CD4-positive, CD25-positive, alpha-beta regulatory T cell (primary cell): ENCODE data around the gene KLF1. TPM values are rescaled to one million over a fixed set of nuclear protein-coding genes. Genes with fewer than 3 reads are reported as not detected.
"Not testable (repeated sequence)": the region's sequence is repeated elsewhere in the genome, so short reads cannot be mapped to it uniquely, and the experiment has no call there.

Source experiments
- ATAC-seq, 2 donors: fragments of 150-1000 bp; cut with Tn5 transposase; one replicate each; pipeline ENCODE4 v1.10.0; 2021; ENCODE audit warnings: low read depth in 2 of 2, moderate number of reproducible peaks in 2 of 2, moderate library complexity in 1 of 2
- DNase-seq, 3 donors: peaks; one replicate each; pipeline versions ENCODE4 v3.0.0 to v3.0.0-alpha.2; 2012 to 2022; ENCODE audit warnings: mixed read lengths in 1 of 3
- H3K27ac ChIP-seq: one replicate; pipeline ENCODE4 v1.7.0; 2013; ENCODE audit warnings: mild to moderate bottlenecking, low read length; ENCODE audit not compliant: insufficient read depth, poor library complexity, severe bottlenecking
- H3K27me3 ChIP-seq: one replicate; pipeline ENCODE4 v1.7.0; 2013; ENCODE audit warnings: low read length; ENCODE audit not compliant: control insufficient read depth, insufficient read depth
- H3K36me3 ChIP-seq: one replicate; pipeline ENCODE4 v1.7.0; 2013; ENCODE audit warnings: mild to moderate bottlenecking, low read length, moderate library complexity; ENCODE audit not compliant: control insufficient read depth, insufficient read depth
- H3K4me1 ChIP-seq: 2 replicates; pipeline ENCODE4 v1.7.0; 2013; ENCODE audit warnings: mild to moderate bottlenecking, low read length; ENCODE audit not compliant: insufficient read depth, control insufficient read depth, poor library complexity, severe bottlenecking
- H3K4me3 ChIP-seq: one replicate; pipeline ENCODE4 v1.7.0; 2013; ENCODE audit warnings: low read depth, mild to moderate bottlenecking, low read length, moderate library complexity
- H3K9me3 ChIP-seq, 2 experiments: 1 replicate in 1 of 2; 2 replicates in 1 of 2; pipeline ENCODE4 v1.7.0; 2013; ENCODE audit warnings: low read length in 2 of 2, mild to moderate bottlenecking in 1 of 2, moderate library complexity in 1 of 2; ENCODE audit not compliant: control insufficient read depth in 2 of 2
- H3K27ac Mint-ChIP-seq, 3 donors: one replicate each; pipeline ENCODE4 v1.8.0; 2020 to 2022; ENCODE audit warnings: mild to moderate bottlenecking in 3 of 3, mixed read lengths in 3 of 3, moderate library complexity in 2 of 3
- H3K27me3 Mint-ChIP-seq: one replicate; pipeline ENCODE4 v1.8.0; 2022; ENCODE audit warnings: mild to moderate bottlenecking, mixed read lengths
- H3K36me3 Mint-ChIP-seq: one replicate; pipeline ENCODE4 v1.8.0; 2020; ENCODE audit warnings: mixed read lengths
- H3K4me1 Mint-ChIP-seq, 4 donors: one replicate each; pipeline ENCODE4 v1.8.0; 2020 to 2022; ENCODE audit warnings: mixed read lengths in 4 of 4, mild to moderate bottlenecking in 1 of 4
- H3K4me3 Mint-ChIP-seq, 4 donors: one replicate each; pipeline ENCODE4 v1.8.0; 2020 to 2022; ENCODE audit warnings: mild to moderate bottlenecking in 4 of 4, mixed read lengths in 4 of 4, moderate library complexity in 3 of 4
- H3K9me3 Mint-ChIP-seq, 7 donors: one replicate each; pipeline ENCODE4 v1.8.0; 2020 to 2022; ENCODE audit warnings: mixed read lengths in 7 of 7, mild to moderate bottlenecking in 3 of 7, moderate library complexity in 2 of 7
- polyA plus RNA-seq, 4 donors: library from polyadenylated mRNA; unstranded; fragments of 300-500 nt; fragmentation: Illumina TruSeq; gene quantifications; one replicate each; pipeline ENCODE4 v1.2.3, GENCODE V29; 2021
- total RNA-seq: library from RNA; stranded (reverse); gene quantifications from one replicate; pipeline ENCODE4 v1.2.3, GENCODE V29; 2022

KLF1 gene
- total and polyA plus RNA-seq, 5 donors from 2014 or later: 0.23 TPM; not detected in 4

DNA sequence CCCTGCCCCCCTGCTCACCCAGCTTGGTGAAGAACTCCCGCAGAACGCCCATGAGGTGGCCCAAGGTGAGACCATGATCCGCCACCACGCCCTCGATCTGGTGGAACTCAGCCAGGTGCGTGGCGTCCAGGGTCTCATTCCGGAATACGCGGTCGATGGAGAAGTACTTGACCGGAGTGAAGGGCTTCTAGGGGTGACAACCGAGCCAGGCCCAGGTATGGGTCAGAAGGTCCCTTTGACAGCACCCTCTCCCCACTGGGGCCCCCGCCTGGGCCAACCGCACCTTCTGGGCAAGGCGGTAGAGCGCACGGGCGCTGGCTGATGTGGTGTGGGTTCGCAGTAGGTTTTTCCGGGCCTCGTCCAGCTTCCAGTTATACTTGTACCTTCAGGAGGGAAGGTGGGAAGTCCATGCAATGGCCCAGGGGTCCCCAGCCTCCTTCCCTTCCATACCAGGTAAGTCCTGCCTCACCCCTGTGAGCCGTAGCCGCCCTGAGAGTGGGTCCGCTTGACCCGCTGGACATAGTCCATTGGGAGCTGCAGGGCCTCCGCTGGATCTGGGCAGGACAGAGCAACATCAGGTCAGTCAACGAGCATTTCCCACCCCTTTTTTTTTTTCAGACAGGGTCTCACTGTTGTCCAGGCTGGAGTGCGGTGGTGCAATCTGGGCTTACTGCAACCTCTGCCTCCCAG, 37.8 kb upstream of the KLF1 start:
- peaks cover 56% of the 10 kb centered on the region for H3K36me3 ChIP-seq
- H3K27me3 ChIP-seq: no peaks in the 10 kb centered on the region
- Mint-ChIP-seq H3K27ac (no peak overlapping the region), H3K4me3 (peak overlapping the region in 1 of 4 donors; percentile 29), H3K9me3 (no peaks in the 10 kb centered on the region), H3K36me3 (peaks cover 26% of the 10 kb centered on the region), H3K27me3 (no peaks in the 10 kb centered on the region), H3K4me1 (peaks cover 0 to 12% (median 7%) of the 10 kb centered on the region in 4 donors)
- no peak overlapping the region for H3K4me3 ChIP-seq
- ATAC-seq (no peak), DNase-seq (no peak)
- H3K4me1 ChIP-seq: no peaks in the 10 kb centered on the region
- no peaks in the 10 kb centered on the region for H3K9me3 ChIP-seq
- no peak overlapping the region for H3K27ac ChIP-seq

DNA sequence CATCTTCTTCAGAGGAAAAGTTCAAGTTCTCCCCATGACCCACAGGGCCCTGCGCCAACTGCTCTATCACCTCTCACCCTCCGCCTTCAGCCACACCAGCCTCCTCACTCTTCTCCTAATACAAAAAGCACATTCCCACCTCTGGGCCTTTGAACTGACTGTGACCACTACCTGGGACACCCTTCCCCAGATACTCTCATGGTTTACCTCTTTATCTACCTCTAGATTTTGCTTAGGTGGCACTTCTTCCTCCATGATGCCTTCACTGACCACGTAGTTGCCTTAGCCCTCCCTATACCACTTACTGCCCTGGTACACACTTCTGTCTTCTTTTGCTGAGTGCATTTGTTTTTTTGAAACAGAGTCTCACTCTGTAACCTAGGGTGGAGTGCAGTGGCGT, 36.0 kb upstream of the KLF1 start:
- no peak overlapping the region for H3K4me3 ChIP-seq
- peak overlapping the region in 1 of 4 donors; percentile 77 for H3K4me3 Mint-ChIP-seq
- no peaks in the 10 kb centered on the region for H3K27me3 ChIP-seq
- H3K36me3 ChIP-seq: peaks cover 40% of the 10 kb centered on the region
- DNase-seq (no peak), ATAC-seq (no peak)
- no peaks in the 10 kb centered on the region for H3K9me3 Mint-ChIP-seq
- peaks cover 10% of the 10 kb centered on the region for H3K4me1 ChIP-seq
- H3K27ac ChIP-seq: no peak overlapping the region
- peaks cover 18% of the 10 kb centered on the region for H3K36me3 Mint-ChIP-seq
- H3K27me3 Mint-ChIP-seq: peaks cover 4% of the 10 kb centered on the region
- peaks cover 0 to 16% (median 9%) of the 10 kb centered on the region in 4 donors for H3K4me1 Mint-ChIP-seq
- H3K27ac Mint-ChIP-seq: peak overlapping the region in 1 of 3 donors; percentile 54
- H3K9me3 ChIP-seq: no peaks in the 10 kb centered on the region

DNA sequence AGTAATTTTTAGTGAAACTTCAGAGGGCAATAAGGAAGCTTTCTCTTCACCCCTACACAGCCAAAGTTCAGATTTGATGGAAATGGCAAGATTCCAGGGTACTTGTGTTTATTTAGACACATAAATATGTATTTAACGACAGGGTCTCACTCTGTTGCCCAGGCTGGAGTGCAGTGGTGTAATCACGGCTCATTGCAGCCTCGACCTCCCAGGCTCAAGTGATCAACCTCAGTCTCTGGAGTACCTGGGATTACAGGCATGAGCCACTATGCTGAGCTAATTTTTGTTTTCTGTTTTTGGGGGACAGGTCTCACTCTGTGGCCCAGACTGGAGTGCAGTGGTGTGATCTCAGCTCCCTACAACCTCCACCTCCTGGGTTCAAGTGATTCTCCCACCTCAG, 34.0 kb upstream of the KLF1 start:
- H3K9me3 Mint-ChIP-seq: no peaks in the 10 kb centered on the region
- ATAC-seq: no peak
- peak overlapping the region in 2 of 3 donors; percentile 48 to 82 for H3K27ac Mint-ChIP-seq
- Histone ChIP-seq H3K4me3 (no peak overlapping the region), H3K36me3 (peaks cover 28% of the 10 kb centered on the region), H3K4me1 (peaks cover 10% of the 10 kb centered on the region), H3K9me3 (no peaks in the 10 kb centered on the region), H3K27me3 (no peaks in the 10 kb centered on the region), H3K27ac (no peak overlapping the region)
- peaks cover 0 to 16% (median 9%) of the 10 kb centered on the region in 4 donors for H3K4me1 Mint-ChIP-seq
- H3K4me3 Mint-ChIP-seq: peak overlapping the region in 2 of 4 donors; percentile 11 to 83
- peaks cover 11% of the 10 kb centered on the region for H3K36me3 Mint-ChIP-seq
- H3K27me3 Mint-ChIP-seq: peaks cover 4% of the 10 kb centered on the region
- DNase-seq: no peak

DNA sequence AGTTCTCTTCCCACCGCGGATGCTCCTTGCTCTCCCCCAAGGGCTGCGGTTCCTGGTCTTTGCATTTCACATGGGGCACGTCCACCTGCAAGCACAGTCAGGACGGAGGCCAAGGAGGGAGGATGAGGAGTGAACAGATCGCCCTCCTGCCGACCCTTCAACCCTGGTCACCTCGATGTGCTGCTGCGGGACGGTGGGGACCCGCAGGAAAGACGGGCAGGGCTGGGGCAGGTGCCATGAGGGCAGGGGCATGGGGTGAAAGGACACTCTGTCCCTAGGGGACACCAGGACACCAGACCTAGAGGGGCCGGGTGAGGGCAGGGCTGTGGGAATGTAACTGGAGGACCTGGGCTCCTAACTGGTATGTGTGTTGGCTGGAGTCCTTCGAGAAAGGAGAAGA, 31.3 kb upstream of the KLF1 start:
- Mint-ChIP-seq H3K4me1 (peaks cover 4 to 38% (median 16%) of the 10 kb centered on the region in 4 donors), H3K9me3 (no peaks in the 10 kb centered on the region), H3K27me3 (peaks cover 4% of the 10 kb centered on the region), H3K36me3 (peaks cover 6% of the 10 kb centered on the region), H3K27ac (peak overlapping the region; percentile 12 to 86 (median 86)), H3K4me3 (peak overlapping the region in 1 of 4 donors; percentile 85)
- ATAC-seq (no peak), DNase-seq (no peak)
- Histone ChIP-seq H3K4me1 (peaks cover 24% of the 10 kb centered on the region), H3K36me3 (peaks cover 10% of the 10 kb centered on the region), H3K27me3 (no peaks in the 10 kb centered on the region), H3K4me3 (no peak overlapping the region), H3K9me3 (no peaks in the 10 kb centered on the region), H3K27ac (no peak overlapping the region)

DNA sequence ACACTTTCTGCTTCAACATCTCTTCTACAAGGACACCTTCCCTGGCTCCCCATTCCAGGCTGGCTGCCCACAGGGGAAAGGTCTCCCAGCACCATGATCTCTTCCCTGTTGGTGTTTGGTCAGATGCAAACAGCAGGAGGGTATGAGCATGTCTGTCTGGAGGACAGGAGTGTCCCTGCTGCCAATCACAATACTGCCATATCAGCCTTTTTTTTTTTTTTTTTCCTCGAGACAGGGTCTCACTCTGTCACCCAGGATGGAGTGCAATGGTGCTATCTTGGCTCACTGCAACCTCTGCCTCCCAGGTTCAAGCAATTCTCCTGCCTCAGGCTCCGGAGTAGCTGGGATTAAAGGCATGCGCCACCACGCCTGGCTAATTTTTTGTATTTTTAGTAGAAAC, 28.9 kb upstream of the KLF1 start:
- not testable (repeated sequence) for H3K9me3 ChIP-seq, H3K36me3 ChIP-seq, H3K4me3 Mint-ChIP-seq, H3K27ac ChIP-seq, H3K27me3 ChIP-seq, H3K9me3 Mint-ChIP-seq, DNase-seq, ATAC-seq, H3K4me3 ChIP-seq, H3K36me3 Mint-ChIP-seq, H3K27me3 Mint-ChIP-seq
- H3K4me1 ChIP-seq: peaks cover 24% of the 10 kb centered on the region
- Mint-ChIP-seq H3K27ac (peak overlapping the region in 1 of 3 donors; percentile 79), H3K4me1 (peaks cover 4 to 35% (median 14%) of the 10 kb centered on the region in 4 donors)

DNA sequence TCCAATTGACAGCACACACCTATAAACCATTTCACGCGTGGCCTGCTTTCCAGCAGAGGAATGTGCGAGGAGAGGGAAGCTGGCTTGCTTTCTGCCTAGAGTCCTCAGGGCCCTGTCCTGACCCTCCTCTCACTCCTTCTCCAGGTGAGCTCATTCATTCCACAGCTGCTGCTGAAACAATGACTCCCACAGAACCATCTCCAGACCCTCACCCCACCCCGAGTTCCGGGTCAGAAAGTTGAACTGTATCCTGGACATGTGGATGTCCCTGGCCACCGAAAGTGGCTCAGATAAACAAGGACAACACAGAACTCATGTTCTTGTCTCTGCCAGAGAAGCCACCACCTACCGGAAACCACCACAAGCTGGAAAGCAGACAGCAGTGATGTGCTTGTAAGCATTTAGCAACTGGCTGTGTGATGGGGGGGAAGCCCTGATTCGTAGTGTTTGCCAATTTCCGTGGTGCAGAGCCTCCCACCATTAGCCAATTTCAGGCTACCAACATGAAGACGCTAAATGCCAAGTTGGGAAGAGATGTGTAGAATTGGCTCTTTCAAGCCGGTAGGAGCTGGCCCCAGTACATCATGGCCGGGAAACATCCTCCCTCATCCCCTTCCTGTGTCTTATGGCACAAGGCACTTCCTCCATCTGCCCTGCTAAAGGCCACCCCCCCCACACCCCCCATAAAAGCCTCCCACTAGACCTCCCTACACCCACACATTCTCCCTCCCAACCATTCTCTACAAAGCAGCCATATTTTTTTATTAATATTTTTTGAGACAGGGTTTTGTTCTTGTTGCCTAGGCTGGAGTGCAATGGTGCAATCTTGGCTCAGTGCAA, 27.1 kb upstream of the KLF1 start:
- ATAC-seq: peak; percentile 71 to 83
- H3K4me1 ChIP-seq: peaks cover 19% of the 10 kb centered on the region
- Mint-ChIP-seq H3K4me1 (peaks cover 4 to 27% (median 8%) of the 10 kb centered on the region in 4 donors), H3K9me3 (no peaks in the 10 kb centered on the region), H3K27me3 (peaks cover under 1% of the 10 kb centered on the region), H3K27ac (peak overlapping the region; percentile 75 to 86 (median 85)), H3K36me3 (no peaks in the 10 kb centered on the region), H3K4me3 (peak overlapping the region in 2 of 4 donors; percentile 57 to 61)
- H3K9me3 ChIP-seq: no peaks in the 10 kb centered on the region
- H3K36me3 ChIP-seq: no peaks in the 10 kb centered on the region
- DNase-seq: peak in 2 of 3 donors; percentile 54 to 81
- peak overlapping the region; percentile 47 for H3K4me3 ChIP-seq
- no peak overlapping the region for H3K27ac ChIP-seq
- no peaks in the 10 kb centered on the region for H3K27me3 ChIP-seq

DNA sequence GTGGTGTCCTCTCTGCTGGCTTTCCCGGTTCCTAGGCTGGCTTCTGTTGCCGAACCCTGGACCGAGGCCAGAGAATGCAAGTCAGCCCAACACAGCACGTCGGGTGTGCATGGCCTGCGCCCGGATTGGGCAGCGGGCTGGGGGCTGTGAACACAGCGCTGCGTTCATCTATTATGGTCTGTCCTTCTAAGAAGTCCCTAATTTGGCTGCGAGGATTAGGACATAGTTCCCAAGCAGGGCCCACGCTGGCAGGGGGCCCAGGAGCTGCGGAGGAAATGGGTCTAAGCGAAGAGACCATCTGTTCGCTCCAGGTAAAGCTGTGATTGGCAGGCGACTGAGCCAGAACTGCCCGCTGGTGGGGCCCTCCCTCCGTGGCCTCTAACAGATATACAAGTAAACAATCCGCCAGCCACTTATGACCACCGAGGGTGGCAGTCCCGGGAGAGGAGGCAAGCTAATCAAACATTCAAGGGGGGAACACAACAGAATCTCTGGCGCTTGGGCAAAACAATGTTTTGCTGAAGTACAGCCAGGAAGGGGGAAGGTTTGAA, 26.1 kb upstream of the KLF1 start:
- Histone ChIP-seq H3K27ac (no peak overlapping the region), H3K9me3 (no peaks in the 10 kb centered on the region), H3K4me1 (peaks cover 14% of the 10 kb centered on the region), H3K4me3 (no peak overlapping the region), H3K27me3 (no peaks in the 10 kb centered on the region), H3K36me3 (no peaks in the 10 kb centered on the region)
- Mint-ChIP-seq H3K27ac (peak overlapping the region in 2 of 3 donors; percentile 14 to 75), H3K36me3 (no peaks in the 10 kb centered on the region), H3K27me3 (no peaks in the 10 kb centered on the region), H3K9me3 (no peaks in the 10 kb centered on the region), H3K4me3 (no peak overlapping the region), H3K4me1 (peaks cover 4 to 23% (median 7%) of the 10 kb centered on the region in 4 donors)
- DNase-seq (no peak), ATAC-seq (no peak)
